K562 (cell line): ENCODE data around the gene VIM. TPM values are rescaled to one million over a fixed set of nuclear protein-coding genes. Genes with fewer than 3 reads are reported as not detected.

ENCODE experiments used
- ATAC-seq: fragments of 200-7000 bp; cut with Tn5 transposase; 3 replicates; pipeline ENCODE4 v1.9.1; 2020; ENCODE audit warnings: moderate library complexity
- BruUV-seq: library from RNA; stranded (reverse); fragments of 400-500 nt; replicated peaks from 2 replicates; lab custom pipeline; 2021; lab: Mats Ljungman, UMichigan
- CTCF ChIA-PET: fragments of 300-600 bp; formaldehyde crosslinking; extraction: SDS; loops from one replicate; lab custom pipeline; 2021; ENCODE audit warnings: low intra/inter-chr PET ratio; lab: Yijun Ruan, JAX
- POLR2A ChIA-PET: fragments of 300-600, 350-650 bp; sonication (Branson Sonifier 250); formaldehyde crosslinking; extraction: SDS; loops from one replicate; lab custom pipeline; 2021; ENCODE audit warnings: antibody characterized with exemption, inconsistent platforms; lab: Yijun Ruan, JAX
- DNase-seq, 4 experiments: peaks; one replicate each; pipeline versions ENCODE4 v3.0.0 to v3.0.0-alpha.2; 2011 to 2018; ENCODE audit warnings: low spot score in 3 of 4, mixed read lengths in 3 of 4; ENCODE audit errors: extremely low read depth in 1 of 4
- FAIRE-seq: peaks from 2 replicates; lab custom pipeline; 2011; peaks lifted over from hg19 to GRCh38; lab: Jason Lieb, UNC
- H2AFZ ChIP-seq: 2 replicates; pipeline ENCODE4 v1.6.0; 2011; ENCODE audit warnings: low read depth, low read length, control low read depth, inconsistent platforms
- H3K27ac ChIP-seq: fragments of 200-600 bp; 3 replicates; pipeline ENCODE4 v1.8.0; 2011; ENCODE audit warnings: low read depth, mild to moderate bottlenecking, control low read depth, inconsistent platforms, low read length, moderate library complexity, mixed read lengths; ENCODE audit errors: extremely low read depth
- H3K27me3 ChIP-seq, 2 experiments: fragments of 300-600 bp in 1 of 2; 2 replicates in 1 of 2; 3 replicates in 1 of 2; pipeline versions ENCODE4 v1.6.0 to v1.8.0; 2011; ENCODE audit warnings: inconsistent platforms in 2 of 2, low read length in 2 of 2, mild to moderate bottlenecking in 1 of 2, mixed read lengths in 1 of 2, moderate library complexity in 1 of 2; ENCODE audit not compliant: control insufficient read depth in 2 of 2, insufficient read depth in 2 of 2
- H3K36me3 ChIP-seq: fragments of 300-600 bp; 3 replicates; pipeline ENCODE4 v1.8.0; 2011; ENCODE audit warnings: mild to moderate bottlenecking, low read length, inconsistent platforms; ENCODE audit not compliant: control insufficient read depth, insufficient read depth
- H3K4me1 ChIP-seq, 2 experiments: fragments of 200-600 bp in 1 of 2; replicated peaks in 1 of 2; 2 replicates in 1 of 2; 3 replicates in 1 of 2; pipeline versions ENCODE4 v1.5.1 to v1.8.0; 2011; ENCODE audit warnings: inconsistent platforms in 2 of 2, low read length in 2 of 2, mild to moderate bottlenecking in 1 of 2, mixed read lengths in 1 of 2, moderate library complexity in 1 of 2; ENCODE audit not compliant: control insufficient read depth in 2 of 2, insufficient read depth in 2 of 2
- H3K4me2 ChIP-seq: 2 replicates; pipeline ENCODE4 v1.6.1; 2011; ENCODE audit warnings: low read length, control low read depth, inconsistent platforms, mixed read lengths; ENCODE audit not compliant: insufficient read depth
- H3K4me3 ChIP-seq: fragments of 200-600 bp; sonication (generic), shearing (Covaris generic); 2 replicates; pipeline ENCODE4 v1.5.1; 2016; ENCODE audit warnings: control low read depth, inconsistent platforms
- H3K79me2 ChIP-seq: fragments of 200-600 bp; 3 replicates; pipeline ENCODE4 v1.8.0; 2011; ENCODE audit warnings: low read length, inconsistent platforms; ENCODE audit not compliant: control insufficient read depth, insufficient read depth
- H3K9ac ChIP-seq, 2 experiments: 2 replicates each; pipeline versions ENCODE4 v1.6.0 to v1.6.1; 2011; ENCODE audit warnings: low read depth in 2 of 2, low read length in 2 of 2, control low read depth in 1 of 2, inconsistent platforms in 1 of 2, mild to moderate bottlenecking in 1 of 2, mixed read lengths in 1 of 2; ENCODE audit not compliant: insufficient read depth in 1 of 2
- H3K9me1 ChIP-seq: one replicate; pipeline ENCODE4 v1.6.0; 2011; ENCODE audit warnings: inconsistent platforms, mild to moderate bottlenecking, low read length, moderate library complexity; ENCODE audit not compliant: control insufficient read depth, insufficient read depth
- H3K9me3 ChIP-seq: replicated peaks from 2 replicates; pipeline ENCODE4 v1.5.1; 2011; ENCODE audit warnings: low read depth, low read length, inconsistent platforms; ENCODE audit not compliant: control insufficient read depth, insufficient read depth
- H4K20me1 ChIP-seq: replicated peaks from 2 replicates; pipeline ENCODE4 v1.6.1; 2011; ENCODE audit warnings: low read length, inconsistent platforms, mixed read lengths; ENCODE audit not compliant: control insufficient read depth, insufficient read depth
- CCNT2 ChIP-seq: IDR thresholded peaks from 2 replicates; pipeline ENCODE4 v1.6.1; 2011; ENCODE audit warnings: borderline replicate concordance, low read depth, mild to moderate bottlenecking, moderate library complexity, mixed read lengths, low read length; ENCODE audit not compliant: insufficient read length; ENCODE audit errors: extremely low read depth
- E2F6 ChIP-seq, 2 experiments: IDR thresholded peaks; 2 replicates each; pipeline ENCODE4 v1.6.1; 2011; ENCODE audit warnings: borderline replicate concordance in 1 of 2, control low read depth in 1 of 2, low read depth in 1 of 2, low read length in 1 of 2, mild to moderate bottlenecking in 1 of 2, mixed read lengths in 1 of 2, moderate library complexity in 1 of 2; ENCODE audit not compliant: insufficient read depth in 1 of 2, insufficient read length in 1 of 2, poor library complexity in 1 of 2, severe bottlenecking in 1 of 2; ENCODE audit errors: extremely low read depth in 1 of 2
- ESRRA ChIP-seq: fragments of 450-650 bp; IDR thresholded peaks from 2 replicates; pipeline ENCODE4 v1.6.1; 2014; ENCODE audit warnings: low read depth, mild to moderate bottlenecking, moderate library complexity, borderline replicate concordance
- FOXK2 ChIP-seq, 2 experiments: fragments of 450-650 bp; IDR thresholded peaks in 1 of 2; conservative IDR thresholded peaks in 1 of 2; 2 replicates each; pipeline ENCODE4 v1.6.1; 2016; ENCODE audit warnings: low read depth in 2 of 2, mild to moderate bottlenecking in 1 of 2
- FOXP1 ChIP-seq: sonication (generic); formaldehyde crosslinking; IDR thresholded peaks from 2 replicates; pipeline ENCODE4 v1.8.0; 2022; ENCODE audit warnings: mild to moderate bottlenecking, missing genetic modification reagents
- GTF3C2 ChIP-seq: IDR thresholded peaks from 3 replicates; pipeline ENCODE4 v1.6.1; 2011; ENCODE audit warnings: borderline replicate concordance, mild to moderate bottlenecking, moderate library complexity; ENCODE audit not compliant: insufficient read length; ENCODE audit errors: extremely low read depth
- HIVEP1 ChIP-seq: fragments of 250-450 bp; sonication (Bioruptor Pico); IDR thresholded peaks from 2 replicates; pipeline ENCODE4 v1.4.0; 2020; ENCODE audit warnings: mild to moderate bottlenecking
- HMBOX1 ChIP-seq: sonication (generic); IDR thresholded peaks from 2 replicates; pipeline ENCODE4 v1.6.1; 2016
- KDM2B ChIP-seq: fragments of 250-450 bp; sonication (Bioruptor Pico); IDR thresholded peaks from 2 replicates; pipeline ENCODE4 v1.8.0; 2021; ENCODE audit warnings: mild to moderate bottlenecking, moderate library complexity
- MEF2A ChIP-seq: IDR thresholded peaks from 2 replicates; pipeline ENCODE4 v1.6.1; 2011; ENCODE audit warnings: low read depth, mild to moderate bottlenecking, low read length, moderate library complexity; ENCODE audit not compliant: control insufficient read depth
- MTA2 ChIP-seq: fragments of 450-650 bp; IDR thresholded peaks from 2 replicates; pipeline ENCODE4 v1.6.1; 2016; ENCODE audit warnings: low read depth
- POU5F1 ChIP-seq: fragments of 150-350 bp; IDR thresholded peaks from 2 replicates; pipeline ENCODE4 v1.6.1; 2014; ENCODE audit warnings: borderline replicate concordance, low read length, low read depth, mild to moderate bottlenecking; ENCODE audit not compliant: partially characterized antibody
- RBM25 ChIP-seq: fragments of 200-400 bp; formaldehyde crosslinking; IDR thresholded peaks from 2 replicates; pipeline ENCODE4 v1.6.1; 2018; ENCODE audit warnings: low read length, low read depth, moderate library complexity; ENCODE audit not compliant: severe bottlenecking
- ZBTB43 ChIP-seq: sonication (generic); formaldehyde crosslinking; IDR thresholded peaks from 2 replicates; pipeline ENCODE4 v1.8.0; 2023; ENCODE audit warnings: mild to moderate bottlenecking, missing genetic modification reagents
- ZNF224 ChIP-seq: sonication (generic); formaldehyde crosslinking; IDR thresholded peaks from 2 replicates; pipeline ENCODE4 v1.8.0; 2022; ENCODE audit warnings: mild to moderate bottlenecking, missing genetic modification reagents
- WGBS: fragments of 100-300 bp; shearing (Covaris generic); methylation state at CpG from one replicate; pipeline ENCODE4 v1.1.6; 2016; ENCODE audit warnings: low coverage, mixed read lengths; ENCODE audit not compliant: insufficient coverage; ENCODE audit errors: missing lambda C conversion rate; 5-methylcytosine and 5-hydroxymethylcytosine counted together
- in situ Hi-C: fragments of 300-500 bp; cut with MboI; formaldehyde crosslinking; loops from 4 replicates; pipeline ENCODE4 v1.15.0; 2018; ENCODE audit warnings: inconsistent platforms, mixed read lengths
- intact Hi-C: fragments of 100-400 bp; cut with micrococcal nuclease; formaldehyde crosslinking; loops from 2 replicates; pipeline ENCODE4 v1.14.2; 2022
- polyA plus RNA-seq, 8 experiments: library from polyadenylated mRNA; depleted of rRNA in 4 of 8; stranded (reverse) in 5 of 8; unstranded in 3 of 8; fragments of >200 nt; fragmentation: Nextera tagmentation in 2 of 8; fragmentation: Illumina TruSeq in 1 of 8; extraction: Ambion mirVana in 2 of 8; extraction: Trizol in 1 of 8; gene quantifications; 2 replicates each; pipeline versions ENCODE4 v1.2.1 to v1.2.3, GENCODE V29; 2011 to 2014; ENCODE audit warnings: inconsistent platforms in 1 of 8, missing spikeins in 1 of 8
- total RNA-seq, 7 experiments: library from RNA; depleted of rRNA in 6 of 7; stranded (reverse); fragments of >200 nt in 6 of 7; fragmentation: Illumina TruSeq in 2 of 7; extraction: Trizol in 2 of 7; gene quantifications; 2 replicates each; pipeline versions ENCODE4 v1.2.1 to v1.2.3, GENCODE V29; 2011 to 2021; ENCODE audit warnings: low replicate concordance in 1 of 7

The VIM gene
- total and polyA plus RNA-seq, 9 of the 15 experiments (the other 6 are each of a cell fraction or from before 2014, with no cell fraction given), result 86.0 to 621 (median 383) TPM

- H3K27me3 ChIP-seq, result no peaks in the 10 kb centered on the region
- FAIRE-seq, result no peak
- no peak overlapping the region for H2AFZ ChIP-seq
- ChIA-PET POLR2A (interaction anchor here (0.6 kb wide), 1 partner anchor 14 kb away, joined by 5 read pairs; no protein-coding TSS in a partner anchor), CTCF (interaction anchor here (3.1 to 3.9 kb wide), 2 partner anchors 365 to 412 kb away, joined by 11 to 36 read pairs; no protein-coding TSS in a partner anchor)
- H3K79me2 ChIP-seq, result no peaks in the 10 kb centered on the region
- BruUV-seq, result no TSS peak
- no peaks in the 10 kb centered on the region for H3K9me1 ChIP-seq
- no peak overlapping the region for H3K27ac ChIP-seq
- no peaks in the 10 kb centered on the region; a peak in 1 of 5 replicates for H3K4me1 ChIP-seq
- no peaks in the 10 kb centered on the region; the same call in 1 of the 2 replicates for H3K9me3 ChIP-seq
- ATAC-seq, result no peak
- H3K36me3 ChIP-seq, result no peaks in the 10 kb centered on the region
- 25% methylated on average over 1 of the region's 1 CpG for WGBS
- H4K20me1 ChIP-seq, result no peaks in the 10 kb centered on the region
- intact Hi-C loops, result loop anchor here (2.0 to 5.0 kb wide), 4 partner anchors 54 to 429 kb away; partner anchors contain the start of gene TRDMT1
- no peak for DNase-seq
- no peak overlapping the region for H3K4me3 ChIP-seq
- in situ Hi-C loops, result loop anchor here (5.0 to 10.0 kb wide), 2 partner anchors 409 to 1371 kb away; no protein-coding TSS in a partner anchor
- H3K4me2 ChIP-seq, result no peak overlapping the region
- no peak overlapping the region for H3K9ac ChIP-seq
- TF ChIP-seq HMBOX1, result no peak
- TF ChIP-seq E2F6 (IDR thresholded peaks at IDR 0.05; ENCODE audit: borderline replicate concordance in 1 of 2, extremely low read depth in 1 of 2, insufficient read depth in 1 of 2, insufficient read length in 1 of 2, low read depth in 1 of 2, low read length in 1 of 2, poor library complexity in 1 of 2, severe bottlenecking in 1 of 2), result no peak
- peak; percentile 23; the same call in 1 of the 2 replicates for TF ChIP-seq ESRRA
- no peak for TF ChIP-seq POU5F1
- no peak for TF ChIP-seq FOXP1 (CRISPR knock-in tag)
- no peak for TF ChIP-seq KDM2B (CRISPR knock-in tag)
- peak; percentile 50 for TF ChIP-seq RBM25
- TF ChIP-seq HIVEP1 (CRISPR knock-in tag), result no peak
- TF ChIP-seq FOXK2 (conservative IDR thresholded peaks at IDR 0.05 in 1 of 2, IDR thresholded peaks at IDR 0.05 in 1 of 2; ENCODE audit: low read depth in 2 of 2), result no peak
- no peak for TF ChIP-seq MTA2
- no peak for TF ChIP-seq MEF2A
- TF ChIP-seq GTF3C2, result no peak
- TF ChIP-seq ZNF224 (CRISPR knock-in tag), result no peak
- TF ChIP-seq ZBTB43 (CRISPR knock-in tag), result no peak
- no peak for TF ChIP-seq CCNT2
Measured at GRCh38 chr10:17256051-17256450, 28.0 kb downstream of the VIM start.
